ENCODE measurements around the gene NPM3. TPM values are rescaled to one million over a fixed set of nuclear protein-coding genes. Genes with fewer than 3 reads are reported as not detected.
"Not testable (repeated sequence)": the region's sequence is repeated elsewhere in the genome, so short reads cannot be mapped to it uniquely, and the experiment has no call there.

The NPM3 gene
- total and polyA plus RNA-seq, 8 donors = 13.2 to 23.3 (median 18.1) TPM

DNA sequence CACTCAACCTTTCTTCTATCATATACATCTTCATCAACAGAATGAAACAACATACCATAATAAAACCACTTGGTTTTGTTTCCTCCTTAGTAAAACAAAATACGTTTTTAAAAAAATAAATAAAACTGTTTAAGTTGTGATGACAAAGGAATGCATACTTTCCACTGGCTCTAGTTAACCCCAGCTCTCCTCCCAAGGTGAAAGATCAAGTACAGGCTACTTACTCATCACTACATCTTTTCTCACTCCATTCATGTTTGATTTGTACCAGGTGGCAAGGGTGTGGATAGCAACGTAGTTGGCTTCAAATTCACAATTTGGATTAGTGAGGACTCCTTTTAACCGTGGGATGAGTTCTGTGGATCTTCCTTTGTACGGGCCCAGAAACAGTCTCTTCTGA lies 20.3 kb upstream of the NPM3 start:
- H3K27me3 ChIP-seq = no peaks in the 10 kb centered on the region
- WGBS, 2 donors = 75 to 76% methylated on average over 4 of the region's 4 CpGs
- no peaks in the 10 kb centered on the region for H3K9me3 ChIP-seq
- FAIRE-seq = no peak
- H3K4me1 ChIP-seq = no peaks in the 10 kb centered on the region
- no peak for DNase-seq
- no peak overlapping the region for H3K27ac ChIP-seq
- peaks cover 0 to 96% (median 51%) of the 10 kb centered on the region in 3 donors for H3K36me3 ChIP-seq
- ATAC-seq = no peak
- TF ChIP-seq, protein P1, sequence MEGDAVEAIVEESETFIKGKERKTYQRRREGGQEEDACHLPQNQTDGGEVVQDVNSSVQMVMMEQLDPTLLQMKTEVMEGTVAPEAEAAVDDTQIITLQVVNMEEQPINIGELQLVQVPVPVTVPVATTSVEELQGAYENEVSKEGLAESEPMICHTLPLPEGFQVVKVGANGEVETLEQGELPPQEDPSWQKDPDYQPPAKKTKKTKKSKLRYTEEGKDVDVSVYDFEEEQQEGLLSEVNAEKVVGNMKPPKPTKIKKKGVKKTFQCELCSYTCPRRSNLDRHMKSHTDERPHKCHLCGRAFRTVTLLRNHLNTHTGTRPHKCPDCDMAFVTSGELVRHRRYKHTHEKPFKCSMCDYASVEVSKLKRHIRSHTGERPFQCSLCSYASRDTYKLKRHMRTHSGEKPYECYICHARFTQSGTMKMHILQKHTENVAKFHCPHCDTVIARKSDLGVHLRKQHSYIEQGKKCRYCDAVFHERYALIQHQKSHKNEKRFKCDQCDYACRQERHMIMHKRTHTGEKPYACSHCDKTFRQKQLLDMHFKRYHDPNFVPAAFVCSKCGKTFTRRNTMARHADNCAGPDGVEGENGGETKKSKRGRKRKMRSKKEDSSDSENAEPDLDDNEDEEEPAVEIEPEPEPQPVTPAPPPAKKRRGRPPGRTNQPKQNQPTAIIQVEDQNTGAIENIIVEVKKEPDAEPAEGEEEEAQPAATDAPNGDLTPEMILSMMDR (IDR thresholded peaks at IDR 0.05) = no peak
- intact Hi-C loops (cut with DNase I) = no loop called here
- no peak overlapping the region for H3K4me3 ChIP-seq

DNA sequence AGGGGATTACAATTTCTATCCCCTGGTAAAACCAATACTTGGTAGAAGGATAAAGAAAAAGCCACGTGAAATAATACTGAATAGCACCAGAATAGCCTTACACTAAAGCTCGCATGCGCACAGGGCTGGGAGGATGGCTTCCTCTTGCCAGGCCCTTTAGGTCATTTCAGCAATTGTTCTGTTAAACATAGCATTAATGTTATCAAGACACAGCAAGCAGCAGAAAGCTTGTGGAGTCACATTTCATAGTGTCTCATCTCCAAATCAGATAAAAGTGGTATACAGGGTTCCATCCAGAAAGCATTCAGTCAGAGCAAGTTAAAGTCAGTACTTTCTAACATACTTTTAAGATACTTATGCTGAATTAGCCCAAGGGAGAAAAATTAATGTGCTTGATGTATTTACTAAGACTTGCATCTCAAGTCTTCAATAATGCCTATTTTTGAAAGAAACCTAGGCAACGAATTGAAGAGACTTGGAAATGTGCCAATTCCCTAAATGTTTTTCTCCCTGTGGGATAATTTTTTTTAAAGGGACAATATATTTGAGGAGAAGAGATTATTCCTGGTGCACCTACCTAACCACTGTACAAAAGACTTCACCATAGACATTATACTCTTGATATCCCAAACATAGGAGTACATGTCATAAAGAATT lies 14.3 kb upstream of the NPM3 start:
- intact Hi-C loops (cut with DNase I) = no loop called here
- no peaks in the 10 kb centered on the region for H3K27me3 ChIP-seq
- TF ChIP-seq, protein P1 (IDR thresholded peaks at IDR 0.05) = no peak
- DNase-seq = no peak
- H3K4me3 ChIP-seq = no peak overlapping the region
- ATAC-seq = no peak
- no peak overlapping the region for H3K27ac ChIP-seq
- peaks cover 7 to 90% (median 53%) of the 10 kb centered on the region in 3 donors for H3K36me3 ChIP-seq
- H3K9me3 ChIP-seq = no peaks in the 10 kb centered on the region
- no peak for FAIRE-seq
- no peaks in the 10 kb centered on the region for H3K4me1 ChIP-seq
- 76 to 80% methylated on average over 4 of the region's 4 CpGs for WGBS, 2 donors

DNA sequence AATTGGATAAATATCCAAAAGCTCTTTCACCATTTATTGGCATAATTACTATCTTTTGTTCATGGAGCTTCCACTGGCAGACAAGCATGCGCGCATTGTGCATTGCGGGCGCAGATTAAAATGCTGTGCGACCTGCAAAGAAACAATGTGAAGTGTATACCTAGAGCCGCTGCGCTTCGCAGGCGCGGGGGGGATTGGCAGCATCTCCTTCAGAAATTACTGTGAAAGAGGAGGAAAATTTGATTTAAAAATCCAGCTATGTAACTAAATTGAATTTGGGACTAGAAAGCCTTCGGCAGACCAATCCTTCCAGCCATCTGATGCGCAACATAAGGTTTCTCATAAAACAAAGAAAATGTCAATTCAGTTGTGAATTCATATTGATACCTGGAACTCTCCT lies 10.3 kb upstream of the NPM3 start:
- H3K36me3 ChIP-seq = peaks cover 7 to 85% (median 38%) of the 10 kb centered on the region in 3 donors
- H3K4me1 ChIP-seq = no peaks in the 10 kb centered on the region
- intact Hi-C loops (cut with DNase I) = no loop called here
- 98% methylated on average over 12 of the region's 12 CpGs for WGBS, 2 donors
- no peaks in the 10 kb centered on the region for H3K27me3 ChIP-seq
- H3K4me3 ChIP-seq = no peak overlapping the region
- FAIRE-seq (no peak), DNase-seq (no peak), ATAC-seq (no peak)
- TF ChIP-seq, protein P1 (IDR thresholded peaks at IDR 0.05) = no peak
- H3K27ac ChIP-seq = no peak overlapping the region
- no peaks in the 10 kb centered on the region for H3K9me3 ChIP-seq

DNA sequence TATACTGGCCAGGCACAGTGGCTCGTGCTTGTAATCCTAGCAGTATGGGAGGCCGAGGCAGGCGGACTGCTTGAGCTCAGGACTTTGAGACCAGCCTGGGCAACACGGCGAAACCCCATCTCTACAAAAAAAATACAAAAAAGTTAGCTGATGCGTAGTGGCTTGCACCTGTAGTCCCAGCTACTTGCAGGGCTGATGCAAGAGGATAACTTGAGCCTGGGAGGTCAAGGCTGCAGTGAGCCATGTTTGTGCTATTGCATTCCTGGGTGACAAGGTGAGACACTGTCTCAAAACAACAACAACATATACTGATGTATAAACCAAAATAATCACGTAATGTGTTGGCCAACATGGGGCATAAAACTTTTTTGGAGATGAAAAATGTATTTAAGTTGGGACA lies 6.4 kb upstream of the NPM3 start:
- Histone ChIP-seq H3K27me3 (no peaks in the 10 kb centered on the region), H3K9me3 (no peaks in the 10 kb centered on the region), H3K4me3 (no peak overlapping the region), H3K4me1 (no peaks in the 10 kb centered on the region), H3K27ac (no peak overlapping the region), H3K36me3 (peaks cover 4 to 74% (median 37%) of the 10 kb centered on the region in 3 donors)
- TF ChIP-seq, protein P1 (IDR thresholded peaks at IDR 0.05) = no peak
- WGBS, 2 donors = 93 to 96% methylated on average over 7 of the region's 7 CpGs
- ATAC-seq (no peak), DNase-seq (no peak), FAIRE-seq (no peak)
- intact Hi-C loops (cut with DNase I) = loop anchor here in 1 of 3 donors (10.0 kb wide), 1 partner anchor 575 kb away; no protein-coding TSS in a partner anchor

DNA sequence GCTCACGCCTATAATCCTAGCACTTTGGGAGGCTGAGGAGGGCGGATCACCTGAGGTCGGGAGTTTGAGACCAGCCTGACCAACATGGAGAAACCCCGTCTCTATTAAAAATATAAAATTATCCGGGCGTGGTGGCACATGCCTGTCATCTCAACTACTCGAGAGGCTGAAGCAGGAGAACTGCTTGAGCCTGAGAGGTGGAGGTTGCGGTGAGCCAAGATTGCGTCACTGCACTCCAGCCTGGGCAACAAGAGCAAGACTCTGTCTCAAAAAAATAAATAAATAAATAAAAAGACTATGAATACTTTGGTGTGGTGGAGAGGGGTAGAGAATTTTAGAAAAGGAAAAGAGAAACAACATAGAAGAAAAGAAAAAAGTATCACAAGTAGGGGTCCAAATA lies 6.0 kb upstream of the NPM3 start:
- H3K4me1 ChIP-seq, H3K9me3 ChIP-seq, H3K4me3 ChIP-seq, ATAC-seq, FAIRE-seq, H3K27me3 ChIP-seq, DNase-seq, H3K27ac ChIP-seq: not testable (repeated sequence)
- intact Hi-C loops (cut with DNase I) = loop anchor here in 1 of 3 donors (10.0 kb wide), 1 partner anchor 574 kb away; no protein-coding TSS in a partner anchor
- peaks cover 4 to 74% (median 34%) of the 10 kb centered on the region in 3 donors for H3K36me3 ChIP-seq
- WGBS, 2 donors = 91 to 93% methylated on average over 9 of the region's 9 CpGs

Measured in pancreas (tissue), 10 donors.